Measurements from ENCODE around the gene PITHD1. TPM values are rescaled to one million over a fixed set of nuclear protein-coding genes. Genes with fewer than 3 reads are reported as not detected.

The PITHD1 gene
- total and polyA plus RNA-seq, 9 donors: 39.9 to 55.0 (median 43.0) TPM

DNA sequence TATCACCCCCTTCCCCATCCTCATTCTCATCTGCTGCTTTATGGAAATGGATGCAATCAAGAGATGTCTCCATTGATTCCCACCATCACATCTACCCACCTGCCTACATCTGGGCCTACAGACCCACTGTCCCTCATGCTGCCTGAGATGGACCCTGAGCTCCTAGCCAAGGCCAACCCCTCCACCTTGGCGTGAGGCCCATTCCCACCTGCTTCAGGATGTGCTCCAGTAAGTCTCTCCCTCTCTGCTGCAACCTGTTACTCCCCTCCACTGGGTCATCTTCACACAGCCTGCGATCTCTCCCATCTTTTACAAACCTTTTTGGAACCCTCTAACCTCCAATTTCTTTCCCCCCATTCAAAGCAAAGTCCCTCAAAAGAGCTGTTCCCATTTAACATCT is 26.8 kb downstream of the PITHD1 start:
- Histone ChIP-seq H3K4me3 (no peak overlapping the region), H3K27ac (no peak overlapping the region), H3K4me1 (ENCODE audit: insufficient read depth) (no peaks in the 10 kb centered on the region), H3K9me3 (no peaks in the 10 kb centered on the region), H3K36me3 (no peaks in the 10 kb centered on the region), H3K27me3 (no peaks in the 10 kb centered on the region)
- 85 to 88% (median 85%) methylated on average over 2 of the region's 2 CpGs for WGBS, 3 donors
- intact Hi-C loops (cut with DNase I): no loop called here
- DNase-seq: no peak
- no peak for TF ChIP-seq EP300 (IDR thresholded peaks at IDR 0.05)
- no peak for TF ChIP-seq POLR2A (IDR thresholded peaks at IDR 0.05)
- TF ChIP-seq, protein P1, sequence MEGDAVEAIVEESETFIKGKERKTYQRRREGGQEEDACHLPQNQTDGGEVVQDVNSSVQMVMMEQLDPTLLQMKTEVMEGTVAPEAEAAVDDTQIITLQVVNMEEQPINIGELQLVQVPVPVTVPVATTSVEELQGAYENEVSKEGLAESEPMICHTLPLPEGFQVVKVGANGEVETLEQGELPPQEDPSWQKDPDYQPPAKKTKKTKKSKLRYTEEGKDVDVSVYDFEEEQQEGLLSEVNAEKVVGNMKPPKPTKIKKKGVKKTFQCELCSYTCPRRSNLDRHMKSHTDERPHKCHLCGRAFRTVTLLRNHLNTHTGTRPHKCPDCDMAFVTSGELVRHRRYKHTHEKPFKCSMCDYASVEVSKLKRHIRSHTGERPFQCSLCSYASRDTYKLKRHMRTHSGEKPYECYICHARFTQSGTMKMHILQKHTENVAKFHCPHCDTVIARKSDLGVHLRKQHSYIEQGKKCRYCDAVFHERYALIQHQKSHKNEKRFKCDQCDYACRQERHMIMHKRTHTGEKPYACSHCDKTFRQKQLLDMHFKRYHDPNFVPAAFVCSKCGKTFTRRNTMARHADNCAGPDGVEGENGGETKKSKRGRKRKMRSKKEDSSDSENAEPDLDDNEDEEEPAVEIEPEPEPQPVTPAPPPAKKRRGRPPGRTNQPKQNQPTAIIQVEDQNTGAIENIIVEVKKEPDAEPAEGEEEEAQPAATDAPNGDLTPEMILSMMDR (IDR thresholded peaks at IDR 0.05): no peak

DNA sequence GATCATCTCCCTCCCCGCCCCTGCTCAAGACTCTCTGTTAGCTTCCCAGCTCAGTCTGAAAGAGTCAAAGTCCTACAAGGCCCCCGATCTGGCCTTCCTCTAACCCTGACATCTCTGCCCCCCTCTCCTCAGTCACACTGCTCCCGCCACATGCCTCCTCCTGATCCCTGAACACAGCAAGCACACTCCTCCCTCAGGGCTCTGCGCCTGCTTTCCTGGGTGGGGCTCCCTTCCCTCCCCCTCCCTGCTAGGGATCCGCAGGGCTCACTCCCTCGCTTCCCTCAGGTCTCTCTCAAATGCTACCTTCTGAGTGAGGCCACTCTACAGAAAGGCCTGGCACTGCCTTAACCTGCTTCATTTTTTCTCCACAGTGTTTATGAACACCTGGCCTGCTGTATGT is 28.1 kb downstream of the PITHD1 start:
- Histone ChIP-seq H3K4me1 (ENCODE audit: insufficient read depth) (no peaks in the 10 kb centered on the region), H3K27ac (no peak overlapping the region), H3K27me3 (no peaks in the 10 kb centered on the region), H3K9me3 (no peaks in the 10 kb centered on the region), H3K4me3 (no peak overlapping the region), H3K36me3 (no peaks in the 10 kb centered on the region)
- intact Hi-C loops (cut with DNase I): no loop called here
- DNase-seq: no peak
- 73 to 79% (median 77%) methylated on average over 6 of the region's 6 CpGs for WGBS, 3 donors
- TF ChIP-seq EP300 (IDR thresholded peaks at IDR 0.05) (no peak), POLR2A (IDR thresholded peaks at IDR 0.05) (no peak)
- TF ChIP-seq, protein P1 (IDR thresholded peaks at IDR 0.05): no peak

DNA sequence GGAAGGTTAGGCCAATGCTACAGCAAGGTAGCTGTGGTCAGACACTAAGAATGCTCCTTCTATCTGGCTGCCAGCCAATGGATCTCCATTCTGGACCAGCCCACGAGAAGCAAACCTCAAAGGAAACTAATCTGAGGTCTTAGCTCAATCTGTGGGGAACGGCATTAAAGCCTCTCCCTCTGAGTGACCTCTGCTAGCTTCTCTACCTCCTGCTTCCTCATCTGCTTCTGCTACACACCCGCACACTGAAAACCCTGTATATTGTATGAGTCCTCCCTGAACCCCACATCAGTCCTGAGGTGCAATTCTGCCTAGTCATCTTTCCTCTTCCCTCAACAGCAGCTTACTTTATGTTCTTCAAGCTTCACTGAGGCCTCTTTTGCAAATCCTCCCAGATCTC is 29.2 kb downstream of the PITHD1 start:
- Histone ChIP-seq H3K36me3 (no peaks in the 10 kb centered on the region), H3K9me3 (no peaks in the 10 kb centered on the region), H3K27ac (no peak overlapping the region), H3K27me3 (no peaks in the 10 kb centered on the region), H3K4me3 (no peak overlapping the region), H3K4me1 (ENCODE audit: insufficient read depth) (no peaks in the 10 kb centered on the region)
- WGBS, 3 donors: 54 to 60% (median 57%) methylated on average over 3 of the region's 3 CpGs
- no peak for TF ChIP-seq POLR2A (IDR thresholded peaks at IDR 0.05)
- TF ChIP-seq, protein P1 (IDR thresholded peaks at IDR 0.05): no peak
- TF ChIP-seq EP300 (IDR thresholded peaks at IDR 0.05): no peak
- intact Hi-C loops (cut with DNase I): no loop called here
- no peak for DNase-seq

DNA sequence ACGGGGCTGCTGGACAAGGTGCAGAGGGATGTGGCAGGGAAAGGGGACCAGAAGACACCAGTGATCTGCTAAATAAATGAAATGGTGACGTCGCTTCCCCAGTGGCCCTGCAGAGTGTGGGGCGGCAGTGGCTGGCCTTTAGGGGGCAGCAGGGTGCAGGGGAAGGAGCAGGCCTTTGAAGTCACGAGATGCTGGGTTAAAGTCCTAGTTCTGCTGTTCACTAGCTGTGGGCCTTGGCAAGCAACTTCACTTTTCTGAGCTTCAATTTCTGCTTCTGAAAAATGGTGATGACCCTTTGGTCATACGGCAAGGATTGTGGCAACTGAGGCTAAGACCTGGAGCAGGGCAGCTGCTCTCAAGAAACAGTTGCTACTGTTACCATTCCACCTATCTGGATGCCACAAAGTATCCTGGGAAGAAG is 31.5 kb downstream of the PITHD1 start:
- Histone ChIP-seq H3K4me1 (ENCODE audit: insufficient read depth) (no peaks in the 10 kb centered on the region), H3K36me3 (no peaks in the 10 kb centered on the region), H3K27ac (no peak overlapping the region), H3K27me3 (no peaks in the 10 kb centered on the region), H3K4me3 (no peak overlapping the region), H3K9me3 (no peaks in the 10 kb centered on the region)
- DNase-seq: no peak
- no peak for TF ChIP-seq POLR2A (IDR thresholded peaks at IDR 0.05)
- TF ChIP-seq EP300 (IDR thresholded peaks at IDR 0.05): no peak
- TF ChIP-seq, protein P1 (IDR thresholded peaks at IDR 0.05): no peak
- intact Hi-C loops (cut with DNase I): no loop called here
- WGBS, 3 donors: 45 to 56% (median 51%) methylated on average over 6 of the region's 6 CpGs
